ENCODE measurements around the gene RPTOR.
"Not testable (repeated sequence)": the region's sequence is repeated elsewhere in the genome, so short reads cannot be mapped to it uniquely, and the experiment has no call there.

Gene RPTOR

GRCh38 chr17:80693511-80693910 lies 148.9 kb downstream of the RPTOR start:
- no peak for DNase-seq (ENCODE audit: low spot score)

DNA sequence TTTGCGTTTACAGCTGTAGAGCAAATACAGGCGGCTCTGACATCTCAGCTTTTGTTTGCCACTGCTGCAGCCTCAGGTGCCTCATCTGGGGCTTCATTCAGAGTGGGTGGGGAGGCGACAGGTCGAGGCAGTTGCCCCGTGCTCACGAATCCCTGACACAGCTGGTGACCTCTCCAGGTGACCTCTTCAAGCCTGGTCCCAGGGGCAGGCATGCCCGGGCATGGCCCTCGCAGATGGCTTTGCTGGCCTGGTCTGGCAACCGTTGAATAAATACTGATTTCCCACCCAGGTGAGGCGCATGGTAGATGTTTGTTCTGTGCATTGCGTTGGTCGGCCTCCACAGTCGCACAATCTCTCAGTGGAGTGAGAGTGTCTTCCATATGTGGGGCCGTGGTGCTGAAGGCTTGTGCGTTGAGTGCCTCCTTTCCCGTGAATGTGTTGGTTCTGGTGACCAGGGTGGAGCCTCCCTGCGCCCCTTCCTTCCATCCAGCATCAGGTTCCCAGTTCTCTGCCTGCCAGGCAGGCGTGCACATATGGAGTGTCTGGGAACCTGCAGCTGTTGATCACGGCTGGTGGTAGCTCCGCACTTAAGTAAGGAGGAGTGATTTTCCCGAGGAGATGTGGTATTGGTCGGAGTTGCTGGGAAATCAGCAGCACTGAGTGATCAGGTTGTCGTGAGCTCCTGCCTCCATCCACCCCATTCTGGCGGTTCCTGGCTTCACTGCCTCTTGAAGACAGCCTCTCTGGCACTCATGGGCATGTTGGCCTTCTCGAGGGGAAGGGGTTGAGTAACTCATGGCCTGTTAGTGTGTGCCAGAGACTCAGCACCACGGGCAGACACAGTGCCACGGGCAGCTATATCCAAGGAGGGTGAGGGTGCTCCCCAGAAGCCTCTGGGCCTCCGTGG lies 149.7 kb downstream of the RPTOR start:
- DNase-seq (ENCODE audit: low spot score), result no peak

- DNase-seq (ENCODE audit: low spot score), result no peak
Measured at GRCh38 chr17:80694992-80695912, 150.6 kb downstream of the RPTOR start.

GRCh38 chr17:80695979-80696378 lies 151.3 kb downstream of the RPTOR start:
- no peak for DNase-seq (ENCODE audit: low spot score)

- DNase-seq (ENCODE audit: low spot score), result no peak
Measured at GRCh38 chr17:80696456-80696855, 151.8 kb downstream of the RPTOR start.

DNA sequence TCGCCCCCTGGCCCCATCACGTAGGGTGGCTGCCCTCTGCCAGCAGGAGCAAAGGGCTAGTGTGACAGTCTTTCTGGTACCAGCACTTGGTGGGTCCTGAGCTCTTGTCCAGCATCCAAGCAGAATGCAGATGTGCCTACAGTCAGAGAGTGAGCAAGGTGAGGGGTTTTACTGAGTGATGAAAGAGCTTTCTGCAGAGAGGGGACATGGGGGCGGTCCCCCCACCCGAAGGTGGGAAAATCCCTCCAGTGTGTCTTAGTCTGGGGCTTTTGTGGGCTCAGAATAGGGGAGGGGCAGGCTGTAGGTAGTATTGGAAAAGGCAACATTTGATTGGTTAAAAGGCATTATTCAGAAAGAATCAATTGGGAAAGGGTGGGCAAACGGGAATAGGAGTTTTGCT lies 152.3 kb downstream of the RPTOR start:
- DNase-seq (ENCODE audit: low spot score), result no peak

DNA sequence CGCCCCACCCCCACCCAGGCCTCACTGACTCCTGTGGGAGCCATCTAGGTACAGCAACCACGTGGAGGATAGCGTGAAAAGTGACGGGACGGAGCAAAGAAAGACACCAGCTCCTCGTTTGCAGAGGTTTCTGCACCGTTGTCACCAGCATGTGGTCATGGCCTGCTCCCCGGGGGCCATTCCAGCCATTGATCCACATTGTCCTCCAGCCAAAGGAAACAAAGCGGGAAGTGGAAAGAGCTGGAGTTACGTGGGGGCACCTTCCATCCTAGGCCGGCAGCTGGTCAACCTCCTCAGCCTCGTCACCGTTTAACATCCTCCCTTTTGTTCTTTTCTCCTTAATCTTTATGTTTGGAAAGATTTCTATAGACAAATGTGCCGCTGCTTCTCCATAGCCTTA lies 153.7 kb downstream of the RPTOR start:
- no peak for DNase-seq (ENCODE audit: low spot score)

DNA sequence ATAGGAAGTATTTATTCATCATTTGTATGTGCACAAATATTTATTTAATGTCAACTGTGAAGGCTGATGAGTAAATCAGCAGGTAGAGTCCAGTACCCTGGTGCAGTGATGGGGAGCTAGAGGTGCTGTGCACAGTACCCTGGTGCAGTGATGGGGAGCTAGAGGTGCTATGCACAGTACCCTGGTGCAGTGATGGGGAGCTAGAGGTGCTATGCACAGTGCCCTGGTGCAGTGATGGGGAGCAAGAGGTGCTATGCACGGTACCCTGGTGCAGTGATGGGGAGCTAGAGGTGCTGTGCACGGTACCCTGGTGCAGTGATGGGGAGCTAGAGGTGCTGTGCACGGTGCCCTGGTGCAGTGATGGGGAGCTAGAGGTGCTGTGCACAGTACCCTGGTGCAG lies 154.6 kb downstream of the RPTOR start:
- DNase-seq (ENCODE audit: low spot score), result not testable (repeated sequence)

DNA sequence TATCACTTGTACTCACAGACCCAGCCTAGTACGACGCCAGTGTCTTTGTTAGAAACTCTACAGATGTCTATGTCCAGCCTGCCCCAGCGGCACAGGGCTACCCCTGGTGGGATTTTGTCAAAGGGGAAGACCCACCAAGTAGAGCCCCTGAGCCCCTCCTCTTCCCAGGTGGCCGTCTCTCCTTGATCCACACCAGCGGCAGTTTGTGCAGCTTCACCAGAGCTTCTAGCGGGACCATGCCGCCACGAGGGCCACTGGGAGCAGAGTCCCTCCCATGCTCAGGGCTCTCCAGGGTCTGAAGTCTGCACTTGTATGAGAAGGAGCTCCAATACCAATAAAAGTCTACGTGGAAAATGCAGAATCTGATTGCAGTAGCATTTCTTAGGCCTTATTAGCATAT lies 157.1 kb downstream of the RPTOR start:
- DNase-seq (ENCODE audit: low spot score), result no peak

DNA sequence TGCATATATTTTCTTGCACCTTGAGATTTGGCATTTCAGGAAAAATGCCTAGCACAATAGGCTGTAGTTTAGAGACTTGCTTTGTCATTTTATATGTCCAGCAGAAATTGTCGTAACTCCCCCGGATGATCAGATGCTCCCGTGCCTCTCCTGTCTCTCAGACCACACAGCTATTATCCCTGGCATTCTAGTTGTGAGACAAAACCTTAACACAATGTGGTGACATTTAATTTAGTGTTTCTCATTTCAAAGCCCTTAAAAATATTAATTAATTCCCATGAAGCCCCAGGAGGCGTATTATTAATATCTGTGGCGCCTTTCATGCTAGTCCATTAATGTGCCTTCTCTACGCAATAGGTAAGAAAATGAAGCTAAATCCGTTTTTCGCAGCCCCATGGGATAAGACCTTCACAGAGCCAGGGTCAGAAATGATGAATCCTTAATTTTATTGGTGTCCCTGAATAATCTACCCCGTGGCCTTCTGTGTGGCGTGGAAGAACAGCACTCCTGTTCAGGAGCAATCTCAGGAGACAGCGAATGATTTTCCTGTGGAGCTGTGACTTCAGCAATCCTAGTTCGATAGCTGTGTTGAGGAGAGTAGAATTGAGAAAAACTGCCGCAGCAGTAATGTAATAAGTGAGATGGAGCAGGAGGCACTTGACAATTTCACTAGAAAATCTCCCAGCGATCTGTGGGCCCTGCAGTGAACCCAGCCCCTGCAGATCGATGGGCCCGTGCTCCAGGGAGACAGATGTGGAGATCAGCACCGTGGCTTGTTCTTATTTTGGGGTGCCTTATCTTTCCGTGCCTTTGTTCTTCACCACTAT lies 157.9 kb downstream of the RPTOR start:
- peak; percentile 63 for DNase-seq (ENCODE audit: low spot score)

GRCh38 chr17:80703142-80703478 lies 158.5 kb downstream of the RPTOR start:
- no peak for DNase-seq (ENCODE audit: low spot score)

- DNase-seq (ENCODE audit: low spot score), result no peak
Measured at GRCh38 chr17:80704381-80704819, 159.8 kb downstream of the RPTOR start.

DNA sequence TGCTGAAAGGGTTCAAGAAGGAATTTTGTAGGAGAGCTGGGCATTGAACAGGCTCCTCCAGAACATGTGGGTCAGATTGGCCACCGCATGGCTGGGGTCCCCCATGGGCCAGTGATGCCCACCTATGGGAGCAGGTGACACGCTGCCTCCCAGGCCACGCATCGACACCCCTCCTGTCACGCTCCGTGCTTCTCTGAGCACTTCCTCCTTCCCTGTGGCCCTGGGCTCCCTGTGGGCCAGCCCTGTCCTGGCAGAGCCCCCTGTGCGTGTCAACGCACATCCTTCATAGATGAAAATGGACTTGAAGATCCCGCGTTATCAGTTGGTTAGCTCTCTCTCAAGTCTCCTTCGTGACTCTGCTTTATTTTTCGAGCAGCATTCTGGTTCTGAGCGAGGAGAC lies 160.3 kb downstream of the RPTOR start:
- no peak for DNase-seq (ENCODE audit: low spot score)

GRCh38 chr17:80705988-80706387 lies 161.3 kb downstream of the RPTOR start:
- DNase-seq (ENCODE audit: low spot score), result no peak

GRCh38 chr17:80706463-80706867 lies 161.8 kb downstream of the RPTOR start:
- DNase-seq (ENCODE audit: low spot score), result no peak

DNA sequence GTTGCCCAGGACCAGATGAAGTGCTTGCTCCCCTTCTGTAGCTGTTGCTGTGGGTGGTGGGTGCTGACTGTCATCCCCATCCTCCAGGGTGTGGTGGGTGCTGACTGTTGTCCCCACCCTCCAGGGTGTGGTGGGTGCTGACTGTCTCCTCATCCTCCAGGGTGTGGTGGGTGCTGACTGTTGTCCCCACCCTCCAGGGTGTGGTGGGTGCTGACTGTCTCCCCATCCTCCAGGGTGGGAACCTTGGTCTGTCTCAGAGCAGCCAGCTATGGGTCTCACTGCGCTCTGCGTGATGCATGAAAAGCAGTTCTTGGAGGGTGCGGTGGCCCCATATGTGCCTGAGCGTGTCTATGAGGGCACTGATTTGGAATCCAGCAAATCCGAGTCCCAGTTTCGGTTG lies 163.8 kb downstream of the RPTOR start:
- DNase-seq (ENCODE audit: low spot score), result no peak

- DNase-seq (ENCODE audit: low spot score), result no peak
Measured at GRCh38 chr17:80709090-80709695, 164.6 kb downstream of the RPTOR start.

DNA sequence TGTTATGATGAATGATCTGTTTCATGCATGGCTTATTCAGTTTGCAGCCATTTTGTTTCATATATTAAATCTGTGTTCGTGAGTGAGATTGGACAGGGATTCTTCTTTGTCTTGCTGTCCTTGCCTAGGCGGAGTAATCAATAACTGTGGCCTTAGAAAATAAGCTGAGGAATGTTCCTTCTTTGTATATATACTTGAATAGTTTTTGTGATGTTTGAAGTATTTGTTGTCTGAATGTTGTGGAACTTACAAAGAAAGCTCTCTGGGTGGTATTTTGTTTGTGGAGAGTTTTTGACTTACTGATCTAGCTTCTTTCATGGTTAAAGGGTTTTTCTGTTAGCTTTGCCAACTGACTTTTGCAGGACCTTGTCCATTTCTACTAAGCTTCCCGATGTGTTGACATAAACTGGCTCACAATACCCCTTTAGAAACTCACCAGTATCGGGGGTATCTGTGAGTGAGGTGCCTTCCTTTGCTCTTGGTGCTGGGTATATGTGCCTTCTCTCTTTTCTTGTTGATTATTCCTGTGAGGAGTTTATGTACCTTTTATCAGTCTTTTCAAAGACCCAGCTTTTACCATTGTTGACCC lies 166.2 kb downstream of the RPTOR start:
- DNase-seq (ENCODE audit: low spot score), result no peak

DNA sequence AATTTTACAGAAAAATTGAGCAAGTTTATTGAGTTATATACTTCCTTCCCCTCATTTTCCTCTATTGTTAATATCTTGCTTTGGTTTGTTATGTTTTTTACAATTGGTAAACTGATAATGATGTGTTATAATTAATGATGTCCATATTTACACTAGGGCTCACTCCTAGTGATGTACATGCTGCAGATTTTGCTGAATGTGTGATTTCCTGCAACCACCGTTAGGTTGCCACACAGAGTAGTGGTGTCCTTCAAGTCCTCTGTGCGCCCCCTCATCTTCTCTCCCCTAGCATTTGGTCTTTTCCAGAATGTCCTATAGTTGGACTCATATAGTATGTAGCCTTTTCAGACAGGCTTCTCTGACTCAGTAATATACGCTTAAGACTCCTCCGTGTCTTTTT lies 167.5 kb downstream of the RPTOR start:
- no peak for DNase-seq (ENCODE audit: low spot score)

DNA sequence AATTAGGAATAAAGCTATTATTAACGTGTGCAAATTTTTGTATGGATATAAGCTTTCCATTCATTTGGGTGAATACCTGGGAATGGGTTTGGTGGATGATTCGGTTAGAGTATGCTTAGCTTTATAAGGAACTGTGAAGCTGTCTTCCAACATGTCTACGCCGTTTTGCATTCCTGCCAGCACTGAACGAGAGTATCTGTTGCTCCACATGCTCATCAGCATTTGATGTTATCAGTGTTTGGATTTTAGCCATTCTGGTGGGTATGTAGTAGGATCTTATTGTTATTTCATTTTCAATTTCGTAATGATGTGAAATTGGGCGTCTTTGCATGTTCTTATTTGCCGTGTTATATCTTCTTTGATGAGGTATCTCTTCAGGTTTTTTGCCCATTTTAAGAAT lies 168.0 kb downstream of the RPTOR start:
- DNase-seq (ENCODE audit: low spot score), result no peak

All from SK-N-DZ (cell line).